ENCODE measurements around the gene TBC1D30. TPM values are rescaled to one million over a fixed set of nuclear protein-coding genes. Genes with fewer than 3 reads are reported as not detected.
"Not testable (repeated sequence)": the region's sequence is repeated elsewhere in the genome, so short reads cannot be mapped to it uniquely, and the experiment has no call there.

TBC1D30 gene
- total and polyA plus RNA-seq, 9 of the 15 experiments (the other 6 are each of a cell fraction or from before 2014, with no cell fraction given) = 0.07 to 0.55 (median 0.20) TPM; not detected in 1

DNA sequence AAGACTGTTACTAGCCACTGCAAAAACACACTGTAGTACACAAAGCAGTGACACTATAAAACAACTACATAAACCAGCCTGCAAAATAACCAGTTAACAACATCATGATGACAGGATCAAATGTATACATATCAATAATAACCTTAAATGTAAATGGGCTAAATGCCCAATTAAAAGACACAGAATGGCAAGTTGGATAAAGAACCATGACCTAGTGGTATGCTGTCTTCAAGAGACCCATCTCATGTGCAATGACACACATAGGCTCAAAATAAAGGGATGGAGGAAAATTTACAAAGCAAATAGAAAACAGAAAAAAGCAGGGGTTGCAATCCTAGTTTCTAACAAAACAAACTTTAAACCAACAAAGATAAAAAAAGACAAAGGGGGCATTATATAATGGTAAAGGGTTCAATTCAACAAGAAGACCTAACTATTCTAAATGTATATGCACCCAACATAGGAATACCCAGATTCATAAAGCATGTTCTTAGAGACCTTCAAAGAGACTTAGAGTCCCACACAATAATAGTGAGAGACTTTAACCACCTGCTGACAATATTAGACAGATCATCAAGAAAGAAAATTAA, 49.2 kb upstream of the TBC1D30 start:
- H3K4me3 ChIP-seq; ATAC-seq; DNase-seq (ENCODE audit: extremely low read depth in 1 of 4, low spot score in 3 of 4); BruUV-seq (replicated peaks); CTCF ChIA-PET (ENCODE audit: low intra/inter-chr PET ratio); H3K79me2 ChIP-seq (ENCODE audit: control insufficient read depth, insufficient read depth, low read length); H3K4me2 ChIP-seq (ENCODE audit: insufficient read depth, low read length); H3K9me1 ChIP-seq (ENCODE audit: control insufficient read depth, insufficient read depth, low read length); H2AFZ ChIP-seq (ENCODE audit: low read depth, low read length); in situ Hi-C loops (cut with MboI); H3K36me3 ChIP-seq (ENCODE audit: control insufficient read depth, insufficient read depth, low read length); H4K20me1 ChIP-seq (replicated peaks; ENCODE audit: control insufficient read depth, insufficient read depth, low read length); H3K4me1 ChIP-seq (replicated peaks in 1 of 2; ENCODE audit: control insufficient read depth in 2 of 2, insufficient read depth in 2 of 2, low read length in 2 of 2); H3K9me3 ChIP-seq (replicated peaks; ENCODE audit: control insufficient read depth, insufficient read depth, low read depth, low read length); H3K9ac ChIP-seq (ENCODE audit: insufficient read depth in 1 of 2, low read depth in 2 of 2, low read length in 2 of 2); intact Hi-C loops (cut with micrococcal nuclease); FAIRE-seq; H3K27ac ChIP-seq (ENCODE audit: extremely low read depth, low read depth, low read length): not testable (repeated sequence)
- H3K27me3 ChIP-seq (ENCODE audit: control insufficient read depth in 2 of 2, insufficient read depth in 2 of 2, low read length in 2 of 2) = peaks cover 19 to 29% of the 10 kb centered on the region in 2 experiments
- POLR2A ChIA-PET = interaction anchor here (1.5 kb wide), 1 partner anchor 16 kb away, joined by 4 read pairs; the partner anchor contains the start of gene GNS

DNA sequence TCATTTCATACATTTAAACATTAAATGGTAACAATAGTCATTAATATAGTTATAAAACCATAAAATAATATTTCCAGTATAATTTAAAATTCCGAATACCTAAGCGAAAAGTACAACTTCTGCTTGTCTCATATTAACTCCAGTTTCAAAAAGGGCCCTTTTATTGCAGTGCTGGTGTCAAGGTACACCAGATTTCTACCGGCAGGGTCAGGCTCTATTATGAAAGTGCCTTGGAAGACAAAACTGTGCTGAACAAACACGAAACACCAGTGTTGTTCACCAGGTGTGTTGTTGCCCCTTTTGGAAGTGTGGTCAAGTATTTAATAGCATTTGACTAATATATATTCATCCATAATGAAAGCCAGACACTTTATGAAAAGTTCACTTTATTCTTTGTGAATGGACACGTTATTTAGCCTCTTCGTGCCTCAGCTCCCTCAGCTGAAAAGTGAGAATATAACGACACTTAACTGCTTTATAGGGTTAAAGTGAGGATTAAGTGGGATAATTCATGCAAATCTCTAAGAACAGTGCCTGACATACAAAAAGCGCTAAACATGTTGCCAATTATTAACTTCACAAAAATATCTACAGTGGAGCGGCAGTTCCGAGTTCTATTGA, 45.0 kb upstream of the TBC1D30 start:
- H3K9me3 ChIP-seq (replicated peaks; ENCODE audit: control insufficient read depth, insufficient read depth, low read depth, low read length) = no peaks in the 10 kb centered on the region
- 14% methylated on average over 10 of the region's 10 CpGs for WGBS (ENCODE audit: insufficient coverage, low coverage, missing lambda C conversion rate)
- ATAC-seq (no peak), DNase-seq (ENCODE audit: extremely low read depth in 1 of 4, low spot score in 3 of 4) (no peak), FAIRE-seq (no peak)
- H3K9me1 ChIP-seq (ENCODE audit: control insufficient read depth, insufficient read depth, low read length) = no peaks in the 10 kb centered on the region
- no peaks in the 10 kb centered on the region for H3K36me3 ChIP-seq (ENCODE audit: control insufficient read depth, insufficient read depth, low read length)
- H3K4me3 ChIP-seq = no peak overlapping the region
- POLR2A ChIA-PET = interaction anchor here (0.5 to 0.6 kb wide), 2 partner anchors 17 to 25 kb away, joined by 4 read pairs; no protein-coding TSS in a partner anchor
- intact Hi-C loops (cut with micrococcal nuclease) (no loop called here), in situ Hi-C loops (cut with MboI) (no loop called here)
- no TSS peak for BruUV-seq (replicated peaks)
- no peak overlapping the region for H3K4me2 ChIP-seq (ENCODE audit: insufficient read depth, low read length)
- H3K27me3 ChIP-seq (ENCODE audit: control insufficient read depth in 2 of 2, insufficient read depth in 2 of 2, low read length in 2 of 2) = peaks cover 37 to 46% of the 10 kb centered on the region in 2 experiments
- no peak for TF ChIP-seq BRCA1 (IDR thresholded peaks at IDR 0.05)
- TF ChIP-seq BRCA1 (CRISPR knock-in tag; IDR thresholded peaks at IDR 0.05) = no peak
- TF ChIP-seq ZFP36 (IDR thresholded peaks at IDR 0.05; ENCODE audit: low read depth, low read length, partially characterized antibody) = peak; percentile 2
- no peak for TF ChIP-seq SFPQ (IDR thresholded peaks at IDR 0.05; ENCODE audit: low read depth, low read length)
- TF ChIP-seq, protein P1, sequence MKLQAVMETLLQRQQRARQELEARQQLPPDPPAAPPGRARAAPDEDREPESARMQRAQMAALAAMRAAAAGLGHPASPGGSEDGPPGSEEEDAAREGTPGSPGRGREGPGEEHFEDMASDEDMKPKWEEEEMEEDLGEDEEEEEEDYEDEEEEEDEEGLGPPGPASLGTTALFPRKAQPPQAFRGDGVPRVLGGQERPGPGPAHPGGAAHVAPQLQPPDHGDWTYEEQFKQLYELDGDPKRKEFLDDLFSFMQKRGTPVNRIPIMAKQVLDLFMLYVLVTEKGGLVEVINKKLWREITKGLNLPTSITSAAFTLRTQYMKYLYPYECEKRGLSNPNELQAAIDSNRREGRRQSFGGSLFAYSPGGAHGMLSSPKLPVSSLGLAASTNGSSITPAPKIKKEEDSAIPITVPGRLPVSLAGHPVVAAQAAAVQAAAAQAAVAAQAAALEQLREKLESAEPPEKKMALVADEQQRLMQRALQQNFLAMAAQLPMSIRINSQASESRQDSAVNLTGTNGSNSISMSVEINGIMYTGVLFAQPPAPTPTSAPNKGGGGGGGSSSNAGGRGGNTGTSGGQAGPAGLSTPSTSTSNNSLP (IDR thresholded peaks at IDR 0.05; ENCODE audit: borderline replicate concordance, low read depth, low read length) = no peak
- no peak for TF ChIP-seq PTTG1 (tag; IDR thresholded peaks at IDR 0.05; ENCODE audit: low read depth)
- no peak for TF ChIP-seq SMARCB1 (IDR thresholded peaks at IDR 0.05; ENCODE audit: insufficient read length, low read depth)
- peak; percentile 78 for TF ChIP-seq CBX2 (IDR thresholded peaks at IDR 0.05; ENCODE audit: insufficient read depth, low read length, poor library complexity, severe bottlenecking)
- TF ChIP-seq FOS (IDR thresholded peaks at IDR 0.05; ENCODE audit: extremely low read depth, insufficient read length) = no peak
- no peak for TF ChIP-seq HDAC8 (tag; IDR thresholded peaks at IDR 0.05)
- no peaks in the 10 kb centered on the region for H3K79me2 ChIP-seq (ENCODE audit: control insufficient read depth, insufficient read depth, low read length)
- CTCF ChIA-PET (ENCODE audit: low intra/inter-chr PET ratio) = no interaction called here
- peaks cover 0 to 13% of the 10 kb centered on the region in 2 experiments; a peak in 2 of 5 replicates for H3K4me1 ChIP-seq (replicated peaks in 1 of 2; ENCODE audit: control insufficient read depth in 2 of 2, insufficient read depth in 2 of 2, low read length in 2 of 2)
- H3K27ac ChIP-seq (ENCODE audit: extremely low read depth, low read depth, low read length) = no peak overlapping the region
- H3K9ac ChIP-seq (ENCODE audit: insufficient read depth in 1 of 2, low read depth in 2 of 2, low read length in 2 of 2) = no peak overlapping the region
- H4K20me1 ChIP-seq (replicated peaks; ENCODE audit: control insufficient read depth, insufficient read depth, low read length) = no peaks in the 10 kb centered on the region
- no peak overlapping the region for H2AFZ ChIP-seq (ENCODE audit: low read depth, low read length)
